GM18870 (cell line): Measurements from ENCODE around the gene KCND3.

ENCODE experiments used
- ATAC-seq: cut with Tn5 transposase; IDR thresholded peaks from one replicate; pipeline ENCODE4 v1.9.1; 2021; ENCODE audit warnings: moderate library complexity; ENCODE audit not compliant: unreplicated experiment

The KCND3 gene

GRCh38 chr1:111733183-111733991, 256.1 kb downstream of the KCND3 start:
- ATAC-seq: no peak

DNA sequence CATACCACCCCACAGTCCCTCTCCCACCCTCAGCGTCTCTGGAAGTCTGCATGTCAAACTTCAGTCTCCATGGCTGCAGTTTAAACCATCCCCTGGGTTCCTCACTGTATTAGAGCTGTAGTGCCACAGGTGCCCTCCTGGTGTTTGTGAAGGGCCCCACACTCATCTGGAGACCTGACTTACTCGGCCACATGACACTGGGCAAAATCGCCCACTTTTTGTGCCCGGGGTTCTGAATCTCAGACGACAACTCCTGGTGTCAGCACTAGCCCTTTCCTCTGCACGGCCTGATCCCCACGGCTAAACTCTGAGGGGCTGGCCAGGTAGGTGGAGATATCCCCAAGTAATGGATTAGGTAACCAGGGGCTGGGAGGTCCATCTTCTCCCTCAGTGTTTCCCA, 256.8 kb downstream of the KCND3 start:
- no peak for ATAC-seq

GRCh38 chr1:111731956-111732355, 257.5 kb downstream of the KCND3 start:
- no peak for ATAC-seq

DNA sequence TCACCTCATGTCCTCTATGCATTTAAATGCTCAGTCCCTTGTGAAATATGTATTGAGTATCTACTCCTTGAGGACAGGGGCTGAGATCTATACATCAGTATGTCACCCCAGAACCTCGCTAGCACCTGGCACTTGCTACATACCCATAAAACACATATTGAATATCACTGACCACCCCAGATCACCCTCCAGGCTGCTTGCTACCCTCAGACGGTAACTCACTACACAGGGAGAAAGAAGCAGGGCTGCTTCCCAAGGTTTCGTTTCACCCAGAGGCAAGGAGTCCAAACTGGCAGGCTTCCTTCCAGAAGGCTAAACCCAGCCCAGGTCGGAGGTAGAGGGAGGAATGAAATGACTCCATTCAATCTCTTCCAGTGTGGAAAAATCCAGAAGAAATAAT, 258.8 kb downstream of the KCND3 start:
- no peak for ATAC-seq

- ATAC-seq: no peak
These were observed 259.4 kb downstream of the KCND3 start for GRCh38 chr1:111729946-111730681.

DNA sequence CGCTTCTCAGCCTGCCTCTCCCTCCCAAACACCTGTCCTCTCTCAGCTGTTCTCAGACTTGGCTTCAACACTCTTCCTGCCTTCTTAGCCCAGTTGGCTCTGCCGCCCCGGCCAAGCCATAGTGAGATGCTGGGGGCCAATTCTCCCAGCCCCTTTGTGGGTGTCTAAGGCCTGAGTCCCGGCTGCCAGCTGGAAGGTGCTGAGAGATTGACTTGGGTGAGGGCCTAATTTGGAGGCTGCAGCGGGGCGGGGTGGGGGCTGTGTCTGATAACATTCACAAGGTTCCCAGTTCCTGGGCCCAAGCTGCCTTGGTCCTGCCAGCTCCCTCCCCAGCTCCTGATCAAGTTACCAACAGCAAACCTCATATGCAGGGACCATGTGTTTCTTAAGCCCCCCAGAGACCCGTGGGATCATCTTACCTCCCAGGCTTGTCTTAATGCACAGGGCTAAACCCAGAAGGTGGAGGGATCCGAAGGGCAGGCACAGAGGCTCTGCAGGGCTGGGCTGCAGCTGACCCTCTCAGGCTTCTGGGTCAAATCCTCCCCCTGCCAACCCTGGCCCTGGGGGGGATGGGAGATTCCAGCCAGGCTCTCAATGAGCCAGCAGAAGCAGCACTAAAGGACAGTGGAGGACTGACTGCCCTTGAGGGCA, 260.1 kb downstream of the KCND3 start:
- no peak for ATAC-seq

DNA sequence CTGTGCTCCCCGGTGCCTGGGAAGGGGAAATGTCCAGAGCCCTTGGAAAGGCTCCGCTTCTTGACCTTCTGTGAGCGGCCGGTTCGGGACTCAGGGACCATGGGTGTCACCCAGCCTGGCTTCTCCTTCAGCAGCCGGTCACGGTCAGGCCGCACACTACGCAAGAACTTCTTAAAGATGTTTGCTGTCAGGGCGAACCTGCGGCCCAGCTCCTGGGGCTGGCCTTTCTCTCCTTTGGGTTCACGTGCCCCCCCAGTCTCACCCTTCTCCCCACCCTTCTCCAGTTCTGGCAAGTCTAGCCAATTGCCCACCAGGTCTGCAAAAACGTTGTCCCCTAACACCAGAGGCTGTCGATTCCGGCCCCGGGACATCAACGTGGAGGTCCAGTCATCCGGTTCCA, 262.4 kb downstream of the KCND3 start:
- ATAC-seq: no peak

DNA sequence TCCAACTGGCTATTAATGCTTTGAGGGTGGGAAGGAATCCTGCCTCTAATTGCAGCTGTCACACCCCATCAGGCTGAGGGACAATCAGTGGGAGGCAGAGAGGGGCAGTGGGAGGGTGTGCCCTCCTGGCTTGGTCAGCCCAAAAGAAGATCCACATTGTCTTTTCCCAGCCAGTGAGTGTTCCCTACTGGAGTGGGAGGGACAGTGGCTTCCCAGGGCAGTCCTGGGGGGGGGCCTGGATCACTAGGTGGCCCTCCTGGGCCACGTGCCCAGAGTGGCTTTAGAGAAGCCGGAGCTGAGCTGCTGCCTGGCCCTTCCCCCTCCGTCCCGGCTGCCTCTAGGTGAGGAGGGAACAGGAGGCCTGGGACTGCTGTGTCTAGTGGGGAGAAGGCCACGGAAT, 264.3 kb downstream of the KCND3 start:
- ATAC-seq: no peak

DNA sequence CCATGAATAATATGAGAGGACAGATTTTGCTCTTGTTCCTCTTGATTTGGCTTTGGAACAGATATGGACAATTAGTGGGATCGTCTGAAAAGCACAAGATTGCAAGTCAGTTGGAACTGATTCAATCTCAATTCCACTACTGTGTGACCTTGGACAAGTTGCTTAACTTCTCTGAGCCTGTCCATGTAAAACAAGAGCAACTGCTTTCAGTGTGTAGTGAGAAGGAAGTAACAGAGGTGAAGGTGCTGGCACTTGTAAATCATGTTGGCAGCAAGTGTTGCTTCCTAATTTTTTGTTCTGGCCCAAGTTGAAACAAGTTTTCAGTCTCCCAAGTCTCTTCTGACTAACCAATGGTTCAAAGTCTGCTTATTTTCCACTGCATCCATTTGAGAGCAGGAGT, 265.6 kb downstream of the KCND3 start:
- ATAC-seq: no peak

DNA sequence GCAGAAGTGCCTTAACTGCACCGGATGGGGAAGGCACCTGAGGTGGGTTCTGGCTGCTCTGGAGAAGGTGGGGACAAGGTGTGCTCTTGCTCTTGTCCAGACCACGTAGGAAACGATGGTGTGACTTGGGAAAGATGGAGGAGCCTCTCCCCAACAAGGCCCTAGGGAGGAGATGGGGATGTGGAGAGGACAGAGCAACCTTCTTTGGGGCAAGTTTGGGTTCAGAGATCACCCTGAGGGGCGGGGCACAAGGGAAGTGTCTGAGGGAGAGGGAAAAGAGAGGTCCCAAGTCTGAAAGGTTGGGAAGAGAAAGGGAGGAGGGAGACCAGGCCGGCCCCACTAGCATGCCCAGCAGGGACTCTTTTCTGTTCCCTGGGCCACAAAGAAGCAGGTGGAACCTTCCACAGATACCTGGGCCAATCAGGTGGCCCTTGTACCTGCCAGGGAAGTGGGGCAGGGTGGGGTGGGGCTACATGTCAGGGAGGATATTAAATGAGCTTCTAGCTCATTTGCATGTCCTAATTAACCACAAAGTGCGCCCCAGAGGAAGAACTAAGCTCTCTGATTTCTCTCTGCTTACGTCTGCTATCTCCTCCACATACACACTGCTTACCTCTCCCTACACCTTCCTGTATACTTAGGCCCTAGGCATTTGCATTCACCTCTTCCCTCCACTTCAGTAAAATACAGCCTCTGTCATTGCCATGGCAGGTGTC, 266.2 kb downstream of the KCND3 start:
- no peak for ATAC-seq

DNA sequence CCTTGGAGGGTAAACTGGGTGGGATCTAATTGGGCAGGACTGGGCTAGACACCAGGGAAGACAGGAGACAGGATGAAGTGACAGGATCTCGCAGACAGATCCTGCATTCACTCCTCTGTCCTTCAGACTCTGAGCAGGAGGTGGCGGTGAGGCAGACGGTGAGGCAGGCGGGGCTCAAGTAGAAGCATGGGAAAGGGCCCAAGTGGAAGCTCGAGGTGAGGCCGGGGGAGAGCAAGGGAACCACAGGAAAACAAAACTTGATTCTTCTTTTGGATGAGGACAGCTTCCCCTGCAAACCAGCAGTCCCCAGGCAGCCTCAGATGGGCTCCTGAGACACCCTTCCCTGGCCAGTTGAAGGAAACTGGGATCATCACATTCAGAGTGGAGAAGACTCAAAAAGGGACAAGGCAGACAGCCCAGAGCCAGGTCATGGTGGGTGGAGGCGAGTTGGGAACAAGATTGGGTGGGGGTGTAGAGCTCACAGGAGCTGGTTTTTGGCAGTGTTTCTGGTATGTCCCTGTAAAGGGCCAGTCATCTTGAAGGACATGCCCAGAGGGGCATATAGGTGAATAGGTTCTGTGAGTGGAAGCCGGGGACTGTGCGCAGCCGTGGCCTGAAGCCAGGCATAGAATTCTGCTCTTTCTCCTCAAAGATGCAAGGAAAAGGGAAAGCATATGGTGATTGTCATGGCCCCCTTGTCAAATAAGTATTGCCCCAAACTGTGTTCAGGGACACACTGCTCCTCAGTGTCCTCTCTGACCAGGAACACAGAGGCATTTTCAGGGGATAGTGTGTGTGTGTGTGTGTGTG, 268.3 kb downstream of the KCND3 start:
- no peak for ATAC-seq
